RWPE2 (cell line): ENCODE measurements around the gene OPN1MW.
"Not testable (repeated sequence)": the region's sequence is repeated elsewhere in the genome, so short reads cannot be mapped to it uniquely, and the experiment has no call there.

ENCODE experiments used
- ATAC-seq: fragments of 200-7000 bp; cut with Tn5 transposase; 3 replicates; pipeline ENCODE4 v1.9.1; 2021; ENCODE audit warnings: low read depth
- DNase-seq: peaks from one replicate; pipeline ENCODE4 v3.0.0-alpha.2; 2020; ENCODE audit warnings: low spot score
- H3K27ac ChIP-seq: fragments of 450-650 bp; 2 replicates; pipeline ENCODE4 v1.5.1; 2017; ENCODE audit warnings: mild to moderate bottlenecking; ENCODE audit not compliant: poor library complexity, severe bottlenecking
- H3K27me3 ChIP-seq: fragments of 250-450 bp; sonication (Bioruptor Pico); 2 replicates; pipeline ENCODE4 v1.5.1; 2021; ENCODE audit warnings: mild to moderate bottlenecking, moderate library complexity; ENCODE audit not compliant: insufficient read depth, poor library complexity, severe bottlenecking
- H3K36me3 ChIP-seq: fragments of 250-450 bp; sonication (Bioruptor Pico); 2 replicates; pipeline ENCODE4 v1.5.1; 2020; ENCODE audit warnings: low read depth, mild to moderate bottlenecking, moderate library complexity
- H3K4me1 ChIP-seq: fragments of 250-450 bp; sonication (Bioruptor Pico); 2 replicates; pipeline ENCODE4 v1.5.1; 2021; ENCODE audit warnings: mild to moderate bottlenecking, moderate library complexity; ENCODE audit not compliant: insufficient read depth, poor library complexity, severe bottlenecking
- H3K4me3 ChIP-seq: fragments of 250-450 bp; sonication (Bioruptor Pico); 2 replicates; pipeline ENCODE4 v1.5.1; 2021; ENCODE audit warnings: mild to moderate bottlenecking, moderate library complexity; ENCODE audit not compliant: severe bottlenecking
- H3K9me3 ChIP-seq: fragments of 250-450 bp; sonication (Bioruptor Pico); 2 replicates; pipeline ENCODE4 v1.5.1; 2021; ENCODE audit warnings: mild to moderate bottlenecking, moderate library complexity; ENCODE audit not compliant: severe bottlenecking

The OPN1MW gene

GRCh38 chrX:154226706-154227105 is 44.3 kb downstream of the OPN1MW start:
- not testable (repeated sequence) for H3K9me3 ChIP-seq, H3K36me3 ChIP-seq, H3K27me3 ChIP-seq, H3K4me3 ChIP-seq, DNase-seq, H3K4me1 ChIP-seq, H3K27ac ChIP-seq, ATAC-seq

- not testable (repeated sequence) for H3K4me1 ChIP-seq, DNase-seq, H3K27ac ChIP-seq, H3K9me3 ChIP-seq, ATAC-seq, H3K36me3 ChIP-seq, H3K4me3 ChIP-seq, H3K27me3 ChIP-seq
Measured at GRCh38 chrX:154231443-154231842, 49.0 kb downstream of the OPN1MW start.

- H3K36me3 ChIP-seq, H3K9me3 ChIP-seq, H3K4me3 ChIP-seq, DNase-seq, H3K27me3 ChIP-seq, ATAC-seq, H3K4me1 ChIP-seq, H3K27ac ChIP-seq: not testable (repeated sequence)
Measured at GRCh38 chrX:154233620-154234019, 51.2 kb downstream of the OPN1MW start.

GRCh38 chrX:154238939-154239559 is 56.7 kb downstream of the OPN1MW start:
- not testable (repeated sequence) for H3K27me3 ChIP-seq, H3K4me1 ChIP-seq, H3K36me3 ChIP-seq, DNase-seq, H3K27ac ChIP-seq, H3K4me3 ChIP-seq, H3K9me3 ChIP-seq, ATAC-seq

- not testable (repeated sequence) for H3K4me1 ChIP-seq, H3K4me3 ChIP-seq, H3K36me3 ChIP-seq, ATAC-seq, H3K27me3 ChIP-seq, H3K9me3 ChIP-seq, DNase-seq, H3K27ac ChIP-seq
Measured at GRCh38 chrX:154239982-154240503, 57.6 kb downstream of the OPN1MW start.
